ENCODE data around the gene TFEB.

TFEB gene

DNA sequence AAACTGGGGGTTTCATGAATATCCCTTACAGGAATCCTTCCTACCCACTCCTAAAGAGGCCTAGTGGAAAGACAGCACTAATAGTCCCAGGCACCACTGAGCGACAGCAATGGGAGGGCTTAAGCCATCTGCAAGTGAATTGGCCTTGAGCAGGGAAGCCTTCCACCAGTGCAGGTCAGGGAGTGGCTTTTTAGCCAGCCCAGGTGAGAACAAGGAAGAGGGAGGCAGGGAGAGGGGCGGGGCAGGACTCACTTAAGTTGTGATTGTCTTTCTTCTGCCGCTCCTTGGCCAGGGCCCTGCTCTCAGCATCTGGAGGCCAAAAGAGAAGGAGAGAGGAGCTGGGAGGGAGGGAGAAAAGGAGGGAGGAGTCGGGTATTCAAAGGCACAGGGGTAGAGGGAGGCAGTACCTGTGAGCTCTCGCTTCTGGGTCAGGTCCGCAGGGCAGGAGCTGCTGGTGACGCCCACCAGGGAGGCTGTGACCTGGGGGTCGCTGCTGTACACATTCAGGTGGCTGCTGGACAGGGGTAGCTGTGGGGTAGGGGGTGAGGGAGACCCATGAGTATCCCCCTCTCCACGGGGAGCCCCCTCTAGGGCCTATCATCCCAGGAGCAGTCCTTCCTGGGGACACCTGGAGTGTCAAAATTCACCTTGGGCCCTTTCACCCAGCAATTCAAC lies 47.8 kb downstream of the TFEB start:
- no peak for DNase-seq

DNA sequence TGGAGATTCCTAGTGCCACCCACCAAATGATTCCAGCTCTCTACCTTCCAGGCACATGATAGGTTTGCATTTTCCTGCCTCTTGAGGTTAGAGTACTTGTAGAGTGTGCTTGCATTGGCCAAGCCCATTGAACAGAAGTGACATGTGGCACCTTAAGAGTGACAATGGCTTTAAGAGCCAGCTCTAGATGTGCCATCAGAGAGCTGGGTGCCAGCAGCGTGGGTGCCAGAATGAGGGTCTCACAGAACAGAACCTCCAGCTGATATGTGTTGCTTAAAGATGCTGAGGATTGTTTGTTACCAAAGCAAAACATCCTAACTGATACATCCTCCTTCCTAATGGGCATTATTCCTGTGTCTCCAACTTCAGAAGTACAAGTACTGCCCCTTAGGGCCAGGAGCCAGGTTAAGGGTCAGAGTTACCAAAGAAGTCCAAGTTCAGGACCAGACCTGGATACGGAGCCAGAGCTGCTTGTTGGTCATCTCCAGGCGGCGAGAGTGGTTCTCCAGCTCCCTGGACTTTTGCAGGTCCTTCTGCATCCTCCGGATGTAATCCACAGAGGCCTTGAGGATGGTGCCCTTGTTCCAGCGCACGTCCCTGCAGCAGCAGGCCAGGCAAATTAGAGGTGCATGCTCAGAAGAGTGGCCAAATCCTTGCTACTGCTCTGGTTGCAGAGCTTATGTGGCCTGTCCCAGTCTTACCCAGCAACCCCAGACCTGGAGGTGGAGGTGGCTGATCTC lies 49.6 kb downstream of the TFEB start:
- no peak for DNase-seq

DNA sequence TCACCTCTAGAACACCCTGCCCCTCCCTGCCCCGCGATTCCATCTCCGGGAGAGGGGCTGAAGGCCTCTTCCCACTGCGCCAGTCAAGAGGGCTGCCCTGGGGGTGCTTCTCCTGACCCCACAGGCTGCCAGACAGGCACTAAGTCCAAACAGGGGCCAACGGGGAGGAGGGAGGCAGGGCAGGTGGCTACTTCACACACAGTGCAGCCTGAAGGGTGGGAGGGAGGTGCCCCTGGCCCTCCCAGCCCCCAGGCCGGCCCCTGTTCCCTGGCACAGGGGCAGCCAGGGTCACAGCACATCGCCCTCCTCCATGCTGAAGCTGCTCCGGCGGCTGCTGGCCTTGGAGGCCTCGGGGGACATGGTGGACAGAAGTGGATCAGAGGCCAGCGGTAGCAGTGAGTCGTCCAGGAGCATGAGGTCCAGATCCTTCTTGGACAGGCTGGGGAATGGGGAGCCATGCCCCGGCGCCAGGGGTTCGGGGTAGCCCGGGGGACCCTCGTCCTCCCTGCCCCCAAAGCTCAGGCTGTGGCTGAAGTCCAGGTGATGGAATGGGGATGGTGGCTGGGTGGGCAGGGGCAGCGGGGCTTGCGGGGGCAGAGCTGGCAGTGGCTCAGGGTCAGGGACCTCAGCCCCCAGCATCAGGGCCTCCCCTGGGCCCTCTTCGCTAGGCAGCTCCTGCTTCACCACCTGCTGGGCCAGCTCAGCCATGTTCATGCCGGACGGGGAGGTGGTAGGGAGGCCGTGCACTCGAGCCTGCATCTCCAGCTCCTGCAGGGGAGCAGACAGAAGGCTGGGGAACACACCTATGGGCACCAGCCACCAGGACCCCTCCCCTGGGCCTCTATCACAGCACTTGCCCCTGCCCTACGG lies 50.9 kb downstream of the TFEB start:
- no peak for DNase-seq

DNA sequence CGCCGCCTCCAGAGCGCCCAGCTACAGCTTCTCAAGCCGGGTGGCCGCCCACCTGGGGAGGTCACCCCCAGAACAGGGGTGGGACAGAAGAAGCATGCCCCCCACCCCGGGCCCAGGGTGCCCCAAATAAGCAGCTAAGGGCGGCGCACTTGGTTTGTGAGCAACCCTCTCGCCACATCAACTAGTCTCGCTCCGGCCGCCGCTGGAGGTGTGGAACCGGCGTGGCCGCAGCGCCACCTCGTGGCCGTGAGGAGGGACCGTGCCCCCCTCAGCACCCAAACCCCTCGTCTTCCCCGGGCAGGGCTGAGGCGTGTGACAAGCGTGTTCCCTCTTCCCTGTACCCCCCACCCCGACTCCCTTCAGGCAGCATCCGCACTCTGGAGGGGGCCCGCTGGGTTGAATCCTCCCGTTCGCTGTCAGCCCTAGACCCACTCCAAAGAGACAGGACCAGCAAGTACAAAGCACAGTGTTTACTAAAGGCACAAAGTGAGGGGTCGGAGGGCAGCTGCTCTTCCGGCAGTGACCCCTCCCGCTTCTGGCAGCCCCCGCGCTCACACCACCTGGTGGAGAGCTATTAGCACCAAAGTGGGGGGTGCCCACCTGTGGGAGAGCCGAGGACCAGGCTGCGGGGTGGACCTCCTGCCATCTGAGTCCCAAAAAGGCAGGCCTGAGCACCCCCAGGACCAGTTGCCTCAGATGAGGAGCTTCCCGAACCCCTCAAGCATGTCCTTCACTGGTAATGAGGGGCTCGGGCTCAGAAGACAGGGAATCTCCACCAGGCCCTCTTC lies 51.7 kb downstream of the TFEB start:
- DNase-seq: peak; percentile 75

DNA sequence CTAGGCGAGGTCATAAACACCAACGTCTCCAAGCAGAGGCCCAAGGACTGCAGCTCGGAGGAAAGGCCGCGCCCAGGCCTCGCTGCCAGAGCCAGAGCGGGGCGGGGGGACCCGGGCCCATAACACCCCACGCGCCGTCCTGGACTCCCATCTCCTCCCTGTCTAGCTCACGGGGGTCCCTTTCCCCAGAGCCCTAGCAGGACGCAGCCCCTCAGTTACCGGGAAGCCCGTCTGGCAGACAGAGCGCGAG lies 52.2 kb downstream of the TFEB start:
- DNase-seq: no peak

DNA sequence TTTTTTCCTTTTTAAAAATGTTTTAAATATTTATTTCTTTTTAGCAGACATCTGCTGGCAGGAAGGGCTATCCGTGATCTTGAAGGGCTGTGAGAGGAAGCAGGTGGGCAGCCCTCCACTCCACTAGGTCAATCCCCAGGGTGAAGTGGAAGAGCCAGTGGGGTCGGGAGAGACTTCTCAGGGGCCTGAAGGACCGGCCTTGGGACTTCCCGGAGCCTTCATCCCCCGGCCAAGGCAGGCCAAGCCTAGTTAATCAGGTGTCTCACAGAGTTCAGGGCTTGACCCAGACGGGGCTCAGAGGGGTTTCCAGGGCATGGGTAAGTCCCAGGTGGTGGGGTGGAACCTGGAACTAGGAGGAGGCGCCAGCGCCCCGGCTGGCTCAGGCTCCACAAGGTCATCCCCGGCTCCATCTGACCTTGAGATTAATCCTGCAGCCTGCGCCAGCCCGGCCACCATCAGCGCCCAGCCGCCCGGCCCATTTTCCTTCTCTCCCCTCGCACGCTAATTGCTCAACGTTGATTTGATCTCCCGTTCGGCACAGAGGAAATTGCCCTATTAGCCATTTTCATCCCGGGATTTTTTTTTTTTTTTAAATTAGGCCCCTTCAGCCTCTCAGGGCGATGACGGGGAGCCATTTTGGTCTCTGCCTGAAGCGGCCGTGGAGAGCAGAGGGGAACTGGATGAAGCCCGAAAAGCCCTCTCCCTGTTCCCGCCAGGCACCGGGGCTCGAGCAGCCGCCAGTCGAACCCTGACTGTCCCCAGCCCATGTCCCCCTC lies 52.7 kb downstream of the TFEB start:
- no peak for DNase-seq

DNA sequence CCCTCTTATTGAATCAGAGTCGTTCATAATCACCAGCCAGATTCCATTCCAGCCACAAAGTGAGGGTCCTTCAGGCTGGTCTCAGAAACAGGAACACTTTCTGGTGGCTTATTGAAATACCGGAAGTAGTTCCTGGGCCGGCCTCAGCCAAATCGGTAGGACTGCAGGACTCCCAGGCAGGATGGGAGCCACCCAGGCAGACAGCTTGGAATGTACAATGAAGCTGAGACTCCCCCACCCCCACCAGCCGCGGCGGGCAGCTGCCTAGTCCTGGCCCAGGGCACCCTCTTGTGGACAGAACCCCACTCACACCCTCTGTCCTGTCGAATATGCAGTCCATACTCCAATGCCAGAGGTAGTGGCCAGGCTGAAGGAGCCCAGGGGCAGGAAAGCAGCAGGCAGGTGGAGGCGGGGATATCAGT lies 53.3 kb downstream of the TFEB start:
- peak; percentile 68 for DNase-seq

DNA sequence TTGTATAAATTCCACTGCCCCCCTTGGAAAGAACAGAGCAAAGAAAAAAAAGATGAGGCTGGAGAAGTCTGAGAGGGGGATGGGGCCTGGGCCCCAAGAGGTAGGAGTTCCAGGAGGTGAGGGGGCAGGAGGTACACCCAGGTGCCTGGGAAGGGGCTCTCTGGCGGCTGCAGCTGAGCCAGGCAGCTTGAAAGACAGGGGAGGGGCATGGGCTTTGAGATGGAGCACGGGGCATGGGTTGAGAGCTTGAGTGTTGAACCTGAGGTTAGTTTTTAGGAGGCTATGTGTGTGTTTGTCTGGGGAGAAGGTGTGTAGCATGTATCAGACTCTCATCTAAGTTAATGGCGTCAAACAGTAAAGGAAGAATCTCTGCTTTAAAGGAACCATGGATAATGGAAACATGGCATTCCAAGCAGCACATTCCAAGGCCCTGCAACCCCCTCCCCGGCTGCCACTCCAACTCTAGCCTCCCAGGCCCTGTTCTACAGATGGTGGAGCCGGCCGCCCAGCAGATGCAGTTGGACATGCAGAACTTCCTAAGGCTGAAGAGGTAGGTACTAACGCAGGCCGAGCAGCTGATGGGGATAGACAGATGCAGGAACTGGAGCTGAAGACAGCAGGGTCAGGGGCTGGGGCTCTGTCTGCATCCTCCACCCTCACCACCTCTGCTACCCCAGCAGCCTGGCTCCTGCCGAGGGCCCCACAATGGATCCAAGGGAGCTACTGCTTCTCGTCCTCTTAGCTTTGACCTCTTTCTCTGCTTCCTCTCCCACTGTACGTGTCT lies 55.0 kb downstream of the TFEB start:
- DNase-seq: no peak

DNA sequence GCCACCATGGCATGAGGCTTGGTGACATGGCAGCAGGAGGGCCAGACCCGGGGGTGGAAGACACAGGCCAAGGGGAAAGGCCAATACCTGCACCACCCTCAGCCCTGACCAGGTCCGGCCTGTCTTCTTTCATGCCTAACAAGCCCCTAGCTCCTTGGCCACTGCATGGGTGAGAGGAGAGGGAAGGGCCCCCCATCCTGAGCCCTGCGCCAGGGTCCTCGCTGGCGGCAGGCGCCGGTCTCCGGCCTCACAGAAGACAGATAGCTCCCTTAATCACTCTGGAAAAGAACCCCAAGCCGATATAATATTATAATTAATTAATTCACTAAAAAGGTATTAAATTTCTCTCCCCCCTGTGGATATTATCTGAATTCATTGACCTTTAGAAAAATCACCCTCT lies 55.7 kb downstream of the TFEB start:
- DNase-seq: no peak

DNA sequence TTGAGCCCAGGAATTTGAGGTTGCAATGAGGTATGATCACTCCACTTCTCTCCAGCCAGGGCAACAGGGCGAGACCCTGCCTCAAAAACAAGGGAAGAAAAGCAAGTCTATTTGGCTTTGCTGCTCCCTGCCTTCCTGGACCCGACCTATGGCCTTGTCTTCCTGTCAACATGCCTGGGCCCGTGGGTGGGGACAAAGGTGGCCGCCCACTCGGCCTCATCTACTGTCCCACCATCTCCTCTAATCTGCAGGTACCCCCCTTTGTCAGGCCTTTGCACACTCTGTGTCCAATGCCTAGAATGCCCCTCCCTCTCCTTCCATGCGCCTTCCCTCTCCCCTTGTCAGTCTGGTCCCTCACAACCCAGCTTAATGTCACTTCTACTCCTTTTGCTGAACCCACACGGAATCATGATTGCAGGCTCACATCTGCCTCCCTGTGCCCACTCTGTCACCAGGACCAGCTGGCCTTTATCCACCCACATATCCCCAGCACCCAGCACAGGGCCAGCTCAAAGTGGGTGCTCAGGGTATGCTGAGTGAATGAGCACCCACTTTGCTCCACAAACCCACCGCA lies 56.8 kb downstream of the TFEB start:
- no peak for DNase-seq

DNA sequence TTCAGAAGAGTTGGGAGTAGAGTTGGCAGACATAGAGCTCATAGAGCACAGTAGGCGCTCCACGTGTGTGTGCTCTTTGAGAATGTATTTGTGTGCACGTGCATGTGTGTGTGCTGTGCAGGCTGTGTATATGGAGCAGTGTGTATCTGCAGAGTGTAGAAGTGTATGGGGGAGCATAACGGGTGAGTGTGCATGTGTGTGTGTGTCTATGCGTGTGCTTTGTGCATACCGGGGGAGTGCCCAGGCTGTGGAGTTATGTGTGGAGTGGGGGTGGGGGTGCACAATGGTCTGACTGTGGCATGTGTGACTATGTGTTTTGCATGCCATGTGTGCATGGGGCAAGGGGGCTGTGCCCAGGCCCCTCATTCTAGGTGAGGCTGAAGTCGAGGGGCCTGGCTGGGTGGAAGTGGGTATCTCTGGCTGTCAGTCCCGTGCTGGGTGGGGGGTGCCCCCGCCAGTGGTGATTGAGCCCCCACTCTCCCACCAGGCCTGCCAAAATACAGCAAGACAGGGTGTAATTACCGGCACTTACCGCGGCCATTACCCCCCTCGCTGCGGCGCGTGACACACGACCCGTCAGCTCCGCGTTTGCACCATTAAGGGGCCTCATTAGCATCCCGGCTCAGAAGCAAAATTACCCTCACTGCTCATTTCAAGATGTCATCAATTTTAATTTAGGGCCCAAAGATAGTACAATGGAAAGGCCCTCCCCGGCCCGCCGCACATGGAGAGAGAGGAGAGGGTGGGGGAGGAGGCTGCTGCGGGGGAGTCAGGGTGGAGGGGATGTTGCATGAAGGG lies 58.1 kb downstream of the TFEB start:
- no peak for DNase-seq

DNA sequence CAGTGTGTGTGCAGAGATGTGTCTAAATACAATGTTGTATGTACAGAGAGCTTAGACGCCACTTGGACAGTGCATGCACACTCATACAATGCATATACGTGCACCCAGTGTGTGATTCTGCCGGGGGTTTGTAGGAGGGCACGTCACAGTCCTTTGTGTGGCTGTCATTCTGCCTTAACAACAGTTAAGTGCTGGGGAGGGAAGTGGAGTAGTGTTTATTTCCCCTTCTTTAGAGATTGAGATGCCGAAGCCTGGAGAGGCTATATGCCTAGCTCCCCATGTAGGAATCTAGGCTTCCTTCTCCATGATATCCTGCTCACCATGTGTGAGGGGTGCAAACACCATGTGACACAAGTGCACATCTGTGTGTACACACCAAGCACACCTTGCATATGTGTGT lies 59.0 kb downstream of the TFEB start:
- DNase-seq: no peak

DNA sequence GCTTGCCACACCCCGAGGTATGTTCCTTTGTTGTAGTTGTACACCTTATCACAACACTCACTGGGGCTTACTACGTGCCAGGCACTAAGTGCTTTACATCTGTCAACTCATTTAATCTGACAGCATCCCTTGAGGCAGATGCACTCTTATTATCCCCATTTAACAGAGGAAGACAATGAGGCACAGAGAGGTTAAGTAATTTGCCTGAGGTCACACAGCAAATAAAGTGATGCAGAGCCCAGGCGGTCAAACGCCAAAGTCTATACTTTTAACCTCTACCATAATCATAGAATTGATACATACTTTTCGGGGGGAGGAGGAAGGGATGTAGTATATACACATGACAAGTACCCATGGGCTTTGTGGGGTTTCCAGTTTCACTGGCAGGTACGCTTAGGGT lies 59.4 kb downstream of the TFEB start:
- no peak for DNase-seq

DNA sequence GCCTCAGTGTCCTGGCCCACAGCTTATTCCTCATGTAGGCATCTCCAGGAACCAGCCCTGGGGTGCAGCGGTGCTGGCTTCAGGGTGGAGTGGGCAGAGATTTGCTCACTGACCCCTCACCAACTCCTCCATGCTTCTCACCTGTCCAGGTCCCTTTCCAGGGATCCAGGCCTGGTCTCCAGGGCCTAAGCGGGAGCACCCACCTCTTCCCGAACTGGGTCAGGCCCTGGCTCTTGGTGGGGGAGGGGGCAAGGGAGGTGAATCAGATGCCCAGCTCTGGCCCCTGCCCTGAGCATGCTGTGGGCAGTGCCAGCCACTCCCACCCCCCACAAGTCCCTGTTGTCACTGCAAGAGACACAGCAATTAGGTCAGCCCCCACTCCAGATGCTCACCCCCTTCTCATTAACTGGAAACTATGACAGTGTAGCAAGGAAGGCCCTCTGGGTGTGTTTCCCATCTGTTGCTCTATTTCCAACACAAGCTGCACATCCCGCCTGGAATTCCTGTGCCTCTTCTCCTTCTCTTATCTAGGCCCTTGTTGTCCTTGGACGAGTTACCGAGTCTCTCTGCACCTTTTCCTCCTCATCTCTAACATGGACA lies 60.1 kb downstream of the TFEB start:
- DNase-seq: no peak

DNA sequence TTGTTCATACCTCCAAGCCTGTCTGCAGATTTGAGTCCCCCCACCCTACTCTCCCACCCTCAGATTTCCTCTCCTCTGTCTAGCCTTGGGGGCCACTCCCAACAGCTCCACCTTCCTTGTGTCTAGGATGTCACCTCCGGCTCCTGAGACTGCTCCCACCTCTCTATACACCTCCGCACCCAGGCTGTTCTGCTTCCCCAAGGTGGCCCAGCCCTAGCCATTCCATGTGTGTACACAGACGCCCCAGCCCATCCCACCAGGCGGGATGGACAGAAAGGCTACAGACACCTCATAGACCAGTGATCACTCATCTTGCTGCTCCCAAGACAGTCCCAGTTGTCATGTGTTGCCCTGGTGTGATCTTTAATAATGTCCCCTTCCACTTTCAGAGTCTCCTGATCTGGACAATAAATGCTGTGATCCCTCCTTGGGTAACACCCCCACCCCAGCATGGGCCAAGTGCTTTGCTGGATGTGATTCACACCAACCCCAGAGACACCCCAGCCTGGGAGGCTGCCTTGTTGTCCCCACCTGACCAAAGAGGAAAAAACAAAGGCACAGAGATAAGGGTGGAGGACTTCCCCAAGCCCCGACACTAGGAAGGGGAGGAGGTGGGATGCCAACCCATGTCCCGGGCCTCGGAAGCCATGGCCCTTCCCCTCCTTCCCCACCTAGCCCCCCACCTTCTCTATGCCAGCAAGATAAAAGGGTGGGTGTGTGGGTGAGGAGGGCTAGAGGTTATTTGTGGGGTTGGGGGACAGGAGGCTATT lies 61.0 kb downstream of the TFEB start:
- no peak for DNase-seq

DNA sequence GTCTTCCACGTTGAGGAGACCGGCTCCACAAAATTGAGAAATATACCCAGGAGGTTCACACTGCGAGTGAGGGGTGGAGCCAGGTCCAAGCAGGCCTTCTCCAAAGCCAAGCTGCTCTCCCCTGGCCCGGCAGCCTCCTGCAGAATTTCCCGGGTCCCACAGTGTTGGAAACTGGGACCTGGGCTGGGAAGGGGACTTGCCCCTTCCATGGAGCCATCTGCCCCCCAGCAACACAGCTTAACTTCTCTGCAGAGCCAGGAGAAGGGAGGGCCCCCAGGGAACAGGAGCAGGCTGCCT lies 61.8 kb downstream of the TFEB start:
- no peak for DNase-seq

DNA sequence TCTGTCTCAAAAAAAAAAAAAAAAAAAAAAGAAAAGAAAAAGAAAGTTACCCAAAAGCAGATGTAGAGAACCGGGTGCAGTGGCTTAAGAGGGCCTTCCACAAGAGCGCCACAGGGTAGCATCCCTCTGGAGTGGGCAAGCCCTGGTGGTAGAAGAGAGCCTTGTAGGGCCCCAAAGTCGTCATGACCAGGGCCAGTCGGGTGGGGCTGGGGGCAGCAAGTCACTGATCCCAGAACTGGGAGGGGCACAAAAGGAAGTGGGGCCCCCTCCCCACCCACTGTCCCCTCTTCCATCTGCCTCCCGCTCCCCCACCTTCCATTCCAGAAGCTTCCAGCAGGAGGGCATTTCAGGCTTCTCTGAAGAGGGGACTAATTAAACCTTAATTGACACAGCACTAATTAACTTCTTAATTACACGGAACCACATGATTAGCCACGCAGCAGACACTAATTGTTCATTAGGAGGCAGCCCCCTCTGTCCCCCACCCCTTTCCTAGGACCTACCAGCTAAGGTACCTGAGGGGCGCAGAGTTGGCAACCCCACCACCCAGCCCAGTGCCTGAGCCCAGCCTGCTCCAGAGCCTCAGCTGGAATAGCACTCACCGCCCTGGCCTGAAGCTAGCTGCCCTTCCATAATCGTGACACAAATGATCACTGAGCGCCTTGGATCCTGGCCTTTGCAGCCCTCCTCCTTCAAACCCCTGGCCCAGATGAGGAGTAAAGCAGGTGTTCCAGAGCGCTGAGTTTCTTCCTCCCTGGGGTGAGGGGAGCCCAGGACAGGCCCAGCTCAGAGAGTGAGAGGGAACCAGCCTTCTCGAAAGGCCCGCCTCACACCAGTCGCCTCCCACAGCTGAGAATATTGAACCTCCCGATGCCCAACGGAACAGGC lies 62.3 kb downstream of the TFEB start:
- no peak for DNase-seq

DNA sequence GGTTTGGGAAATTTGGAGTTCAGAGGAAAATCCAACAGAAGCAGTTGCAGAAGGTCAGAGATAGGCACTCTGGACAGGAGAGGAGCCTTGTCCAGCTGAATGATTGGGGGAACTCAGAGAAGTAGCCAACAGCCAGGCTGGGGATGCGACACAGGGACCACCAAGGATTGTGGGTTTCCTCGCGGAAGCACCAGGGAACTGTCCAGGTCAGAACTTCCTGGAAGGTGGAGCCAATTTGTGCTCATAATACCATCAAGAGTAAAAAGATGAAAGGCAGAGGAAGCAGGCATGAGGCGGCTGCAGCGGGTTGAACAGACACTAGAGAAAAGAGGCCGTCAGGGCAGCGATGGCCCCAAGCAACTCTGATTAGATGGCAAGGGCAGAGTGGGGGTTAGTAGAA lies 63.4 kb downstream of the TFEB start:
- no peak for DNase-seq
